ENCODE data around the gene CTR9.
"Not testable (repeated sequence)": the region's sequence is repeated elsewhere in the genome, so short reads cannot be mapped to it uniquely, and the experiment has no call there.

The CTR9 gene

DNA sequence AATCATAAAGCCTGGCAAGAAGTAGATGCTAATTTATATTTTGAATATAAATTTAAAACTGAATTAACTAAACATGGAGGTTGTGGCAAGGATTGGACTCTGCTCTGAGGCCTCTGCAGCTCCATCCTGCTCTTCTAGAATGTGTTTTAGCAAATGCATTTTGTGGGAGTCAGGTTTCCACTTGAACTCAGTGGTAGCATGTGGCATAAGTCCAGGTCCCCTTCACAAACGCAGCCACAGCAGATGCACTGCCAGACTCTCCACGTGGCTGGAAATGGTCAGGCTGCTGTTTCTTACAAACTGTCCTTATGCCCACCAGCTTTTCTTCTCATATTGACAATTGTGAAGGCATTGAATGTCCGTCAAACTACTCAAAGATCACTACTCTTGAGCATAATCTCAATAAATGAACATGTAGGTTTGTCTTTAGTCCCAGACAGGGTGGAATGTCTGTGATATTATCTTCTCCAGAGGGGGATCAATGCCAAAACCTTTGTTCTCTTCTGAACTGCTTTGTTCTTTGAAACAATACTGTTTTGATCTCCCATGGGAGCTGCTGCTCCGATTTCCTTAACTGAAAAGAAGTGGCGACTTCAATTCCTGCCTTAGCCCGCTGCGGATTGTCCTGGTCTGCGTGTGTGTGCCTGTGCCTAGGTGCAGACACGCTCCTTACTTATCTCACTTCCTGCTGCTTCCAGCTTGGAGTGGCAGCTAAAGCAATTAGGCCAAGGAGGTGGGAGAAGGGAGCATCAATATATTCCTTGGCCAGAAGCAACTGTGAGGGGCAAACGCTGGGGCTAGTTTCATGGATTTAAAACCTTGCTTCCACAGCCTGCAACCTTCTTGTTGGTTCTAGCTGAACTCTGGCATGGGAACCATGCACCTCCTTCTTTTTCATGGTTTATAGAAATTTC, 33.4 kb downstream of the CTR9 start:
- no peak for DNase-seq

DNA sequence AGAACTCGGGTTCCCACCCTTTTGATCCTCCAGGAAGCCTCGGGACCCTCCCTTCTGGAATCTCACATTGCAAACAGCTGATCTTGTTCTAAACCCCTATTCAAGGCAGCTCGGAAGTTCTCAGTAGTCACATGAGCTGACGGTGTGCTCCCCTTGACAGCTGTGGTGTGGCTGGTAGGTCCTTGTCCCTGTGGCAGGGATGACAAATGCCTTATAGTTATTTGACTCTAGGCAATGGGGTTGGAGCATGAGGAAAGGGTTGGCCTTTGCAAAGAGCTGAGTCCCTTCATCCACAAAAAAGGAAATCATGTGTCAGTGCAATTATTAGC, 34.1 kb downstream of the CTR9 start:
- DNase-seq: no peak

DNA sequence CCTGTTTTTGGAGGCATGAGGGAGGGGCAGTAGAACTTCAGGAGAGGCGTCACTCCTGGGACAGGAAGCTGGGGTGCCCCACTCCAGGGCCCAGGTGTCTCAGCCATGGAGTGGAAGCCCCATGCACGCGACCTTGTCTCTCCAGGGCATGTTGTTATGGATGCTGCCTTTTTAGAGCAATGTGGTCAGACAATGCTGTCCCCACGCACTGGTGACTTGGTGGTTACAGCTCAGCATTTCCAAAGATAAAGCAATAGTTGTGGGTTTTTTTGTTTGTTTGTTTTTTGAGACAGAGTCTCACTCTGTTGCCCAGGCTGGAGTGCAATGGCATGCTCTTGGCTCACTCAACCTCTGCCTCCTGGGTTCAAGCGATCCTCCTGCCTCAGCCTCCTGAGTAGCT, 35.4 kb downstream of the CTR9 start:
- DNase-seq: no peak

DNA sequence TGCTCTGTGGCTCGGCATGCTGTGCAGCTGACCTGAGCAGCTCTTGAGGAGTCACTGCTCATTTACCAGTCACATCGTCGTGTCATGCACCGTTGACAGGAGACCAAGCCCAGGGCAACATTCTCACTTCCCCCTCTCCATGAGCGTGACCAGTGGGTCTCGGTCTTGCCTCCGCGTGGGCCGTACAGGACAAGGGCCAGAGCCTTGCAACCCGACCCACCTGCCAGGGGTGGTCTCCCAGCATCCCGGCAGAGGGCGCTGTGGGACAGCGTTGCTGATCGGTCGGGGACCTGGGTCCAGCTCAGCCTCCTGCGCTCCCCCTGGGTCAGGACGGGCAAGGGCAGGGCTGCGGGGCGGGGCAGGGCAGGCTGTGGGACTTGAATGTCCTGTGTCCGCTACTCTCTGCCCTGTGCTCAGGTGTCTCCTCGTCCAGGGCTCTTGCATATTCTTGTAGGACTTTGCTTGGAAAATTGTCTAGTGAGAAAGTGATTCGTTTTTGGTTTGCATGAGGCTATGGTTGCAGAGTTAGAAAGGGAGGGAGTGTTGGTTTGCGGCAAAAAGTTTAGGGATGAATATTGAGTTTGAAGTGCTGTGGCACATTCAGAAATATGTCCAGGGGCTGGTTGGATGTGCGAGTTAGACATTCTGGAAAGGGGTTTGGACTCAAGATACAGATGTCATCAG, 41.5 kb downstream of the CTR9 start:
- DNase-seq: peak; percentile 86

DNA sequence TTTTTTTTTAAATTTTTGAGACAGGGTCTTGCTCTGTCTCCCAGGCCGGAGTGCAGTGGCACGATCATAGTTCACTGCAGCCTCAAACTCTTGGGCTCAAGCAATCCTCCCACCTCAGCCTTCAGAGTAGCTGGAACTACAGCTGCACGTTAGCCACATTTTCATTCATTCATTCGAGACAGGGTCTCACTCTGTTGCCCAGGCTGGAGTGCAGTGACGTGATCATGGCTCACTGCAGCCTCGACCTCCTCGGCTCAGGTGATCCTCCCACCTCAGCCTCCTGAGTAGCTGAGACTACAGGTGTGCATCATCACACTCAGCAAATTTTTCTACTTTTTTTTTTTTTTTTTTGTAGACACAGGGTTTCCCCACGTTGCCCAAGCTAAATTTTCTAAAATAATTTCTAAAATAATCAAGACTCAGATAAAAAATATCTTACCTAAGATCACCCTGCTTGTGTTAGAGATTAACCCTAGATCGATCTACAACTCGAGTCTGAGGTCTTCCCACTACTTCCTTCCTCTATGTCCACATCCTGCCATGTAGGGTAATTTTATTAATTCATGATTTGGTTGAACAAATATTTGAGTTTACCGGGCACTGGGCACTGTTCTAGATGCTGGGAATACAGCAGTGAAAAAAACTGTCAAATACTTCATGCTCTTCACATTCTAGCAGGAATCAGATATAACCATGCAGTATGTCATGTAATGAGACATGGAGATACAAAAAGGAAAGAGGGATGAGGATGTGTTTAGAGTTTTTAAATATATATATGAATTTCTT, 42.6 kb downstream of the CTR9 start:
- no peak for DNase-seq

DNA sequence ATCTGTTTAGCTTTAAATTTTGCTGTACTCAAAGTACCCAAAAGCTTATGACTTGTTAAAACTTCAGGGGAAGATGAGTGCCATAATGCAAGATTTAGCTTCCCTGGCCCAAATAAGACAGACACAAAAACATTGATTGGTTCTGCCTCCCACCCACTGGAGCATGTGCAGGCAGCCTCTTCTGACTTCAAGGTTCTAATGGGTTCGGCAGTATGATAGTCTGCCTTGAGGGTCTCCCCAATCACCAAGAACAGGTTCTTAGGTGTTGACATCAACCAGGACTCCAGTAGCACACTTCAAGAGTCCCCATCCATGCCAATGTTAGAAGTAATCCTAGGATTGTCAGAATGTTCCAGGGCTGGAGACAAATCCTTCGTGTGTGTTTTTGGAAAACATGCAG, 45.1 kb downstream of the CTR9 start:
- DNase-seq: no peak

DNA sequence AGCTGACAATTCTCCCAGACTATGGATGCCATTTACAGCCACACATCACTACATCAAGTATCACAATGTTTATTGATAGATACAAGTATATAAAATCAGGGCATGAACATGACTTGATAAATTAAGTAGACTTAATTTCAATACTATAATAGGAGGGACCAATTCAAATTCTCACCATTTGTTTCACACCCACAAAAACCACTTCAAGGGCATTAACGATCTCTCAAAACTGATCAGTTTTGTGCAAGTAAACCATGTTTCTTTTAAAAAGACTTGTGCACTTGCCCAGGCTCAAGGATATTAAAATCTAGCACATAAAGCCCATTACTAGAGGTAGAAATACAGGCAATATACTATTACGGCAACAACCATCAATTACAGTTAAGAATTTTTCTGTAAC, 46.0 kb downstream of the CTR9 start:
- no peak for DNase-seq

DNA sequence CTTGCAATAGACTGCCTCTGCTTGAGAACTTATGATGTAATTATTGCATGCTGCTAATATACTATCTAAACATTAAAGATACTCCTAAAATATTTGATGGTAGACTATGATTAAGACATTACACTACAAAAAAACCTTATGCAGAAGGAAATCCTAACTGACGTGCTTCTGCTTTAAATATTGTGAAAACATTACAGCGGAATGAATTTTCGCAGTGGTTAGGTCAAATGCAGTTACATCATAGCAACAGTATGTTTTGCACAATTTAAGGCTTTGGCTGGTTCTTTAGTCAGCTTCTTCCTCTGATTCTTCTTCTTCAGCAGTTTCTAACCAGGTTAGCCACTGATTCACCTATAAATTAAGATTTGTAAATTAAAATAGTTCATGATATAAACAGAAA, 46.5 kb downstream of the CTR9 start:
- no peak for DNase-seq

DNA sequence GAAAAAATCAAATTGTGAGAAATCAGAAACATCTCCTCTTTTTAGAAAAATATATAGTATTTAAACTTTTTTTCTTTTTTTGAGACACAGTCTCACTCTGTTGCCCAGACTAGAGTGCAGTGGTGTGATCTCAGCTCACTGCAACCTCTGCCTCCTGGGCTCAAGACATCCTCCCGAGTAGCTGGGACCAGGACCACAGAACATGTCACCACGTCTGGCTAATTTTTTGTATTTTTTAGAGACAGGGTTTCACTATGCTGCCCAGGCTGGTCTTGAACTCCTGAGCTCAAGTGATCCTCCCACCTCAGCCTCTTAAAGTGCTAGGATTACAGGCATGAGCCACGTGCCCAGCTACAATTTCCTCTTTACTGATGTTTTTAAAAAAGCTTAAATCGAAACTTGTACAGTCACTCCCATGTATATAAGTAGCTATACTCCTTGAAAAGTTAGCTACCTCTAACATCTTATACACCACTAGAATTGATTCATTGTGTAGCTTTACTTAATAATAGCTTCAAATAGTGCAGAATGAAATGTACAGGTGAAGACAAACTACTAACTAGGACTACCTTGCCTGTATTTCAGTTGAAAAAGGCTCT, 47.4 kb downstream of the CTR9 start:
- DNase-seq: no peak

DNA sequence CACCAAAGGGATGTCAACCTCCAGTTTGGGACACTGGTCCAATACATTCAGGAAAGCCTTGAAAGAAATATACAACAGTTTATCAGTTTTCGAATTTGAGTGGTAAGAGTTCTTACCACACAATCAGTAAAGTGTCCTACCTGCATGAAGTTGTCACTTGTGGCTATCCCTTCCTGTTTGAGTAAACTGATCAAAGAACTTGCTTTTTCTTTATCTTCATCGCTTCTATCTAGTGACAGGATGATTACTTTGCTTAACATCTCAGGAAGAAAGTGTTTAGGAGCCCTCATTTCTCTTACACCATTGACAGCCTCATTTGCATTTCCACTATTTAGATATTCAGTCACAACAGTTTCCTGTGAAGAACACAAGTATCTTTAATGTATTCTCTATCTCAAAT, 49.2 kb downstream of the CTR9 start:
- DNase-seq: no peak

DNA sequence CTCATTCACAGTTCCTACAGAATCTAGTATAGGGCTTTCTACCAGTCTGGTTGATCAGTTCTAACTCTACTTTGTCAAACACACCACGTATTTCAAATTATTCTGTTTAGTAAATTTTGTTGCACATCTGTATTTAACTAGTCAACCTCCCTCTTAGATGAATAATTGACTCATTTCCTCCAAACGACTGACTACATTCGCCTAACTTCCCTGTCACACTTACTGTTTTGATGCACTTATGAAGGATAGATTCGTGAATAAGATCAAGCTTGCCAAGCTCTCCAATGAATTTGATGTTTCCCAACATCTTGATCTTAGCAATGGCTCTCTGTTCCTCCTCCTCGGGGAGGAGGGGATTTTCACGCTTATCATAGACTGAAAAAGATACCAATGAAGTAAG, 52.6 kb downstream of the CTR9 start:
- no peak for DNase-seq

DNA sequence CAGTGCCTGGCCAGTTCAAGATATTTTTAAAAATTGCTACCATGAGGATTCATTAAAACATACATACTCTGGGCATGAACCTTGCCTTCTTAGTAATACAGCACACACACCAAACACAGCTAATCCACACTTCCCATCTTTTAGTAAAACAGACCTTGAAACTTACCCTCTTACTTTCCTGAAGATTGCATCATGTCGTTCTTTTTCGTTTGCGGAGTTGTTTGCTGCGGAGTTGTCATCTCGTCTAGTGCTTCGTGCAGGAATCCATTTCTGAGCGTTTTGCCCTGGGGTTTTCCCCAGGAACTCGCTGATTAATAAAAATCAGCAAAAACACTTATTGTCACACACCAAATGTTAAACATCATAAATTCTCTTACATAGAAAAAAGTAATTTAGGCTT, 54.7 kb downstream of the CTR9 start:
- no peak for DNase-seq

DNA sequence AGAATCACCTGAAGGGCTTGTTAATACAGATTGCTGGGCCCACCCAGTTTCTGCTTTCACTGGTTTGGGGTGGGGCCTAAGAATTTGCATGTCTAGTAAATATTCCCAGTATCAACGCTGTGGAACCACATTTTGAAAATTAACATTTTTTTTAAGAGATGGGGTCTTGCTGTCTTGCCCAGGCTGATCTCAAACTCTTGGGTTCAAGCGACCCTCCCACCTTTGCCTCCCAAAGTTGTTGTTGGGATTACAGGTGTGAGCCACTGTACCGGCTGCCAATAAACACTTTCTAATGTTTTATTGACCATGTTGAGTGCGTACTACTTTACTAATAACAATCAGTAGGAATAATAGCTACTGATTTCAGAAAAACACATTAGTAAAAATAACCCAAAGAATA, 55.2 kb downstream of the CTR9 start:
- DNase-seq: no peak

DNA sequence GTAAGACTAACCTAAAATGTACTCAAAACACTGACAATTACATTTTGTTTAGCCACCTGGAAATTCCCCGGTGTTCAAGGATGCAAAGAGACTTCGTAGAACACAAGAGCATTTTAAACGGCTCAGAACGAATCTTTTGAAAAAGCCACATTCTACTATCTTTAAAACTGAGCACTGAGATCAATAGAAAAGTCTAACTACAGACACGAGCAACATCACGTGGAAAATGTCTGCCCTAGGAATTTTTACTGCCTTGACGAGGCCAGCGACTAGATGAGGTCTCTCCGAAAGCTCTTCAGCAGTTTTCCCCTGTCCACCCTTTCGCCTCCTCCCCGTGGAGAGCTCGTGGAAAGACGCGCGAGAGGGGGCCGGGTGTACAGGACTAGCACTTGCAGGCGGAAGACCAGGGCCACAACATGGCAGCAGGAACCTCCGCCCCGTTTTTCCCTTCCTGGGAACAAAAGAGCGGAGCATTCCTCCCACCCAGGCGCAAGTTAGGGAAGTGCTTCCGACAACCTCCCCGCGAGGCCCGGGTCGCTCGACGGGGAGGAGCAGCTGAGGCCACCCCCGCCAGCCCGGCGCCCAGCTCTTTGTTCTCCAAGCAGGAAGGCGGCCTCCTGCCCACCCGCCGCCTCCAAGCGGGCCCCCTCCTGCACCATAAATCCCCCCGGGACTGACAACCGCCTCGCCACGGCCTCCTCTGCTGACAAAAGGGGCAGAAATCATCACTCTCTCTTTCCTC, 56.6 kb downstream of the CTR9 start:
- peak; percentile 50 for DNase-seq

DNA sequence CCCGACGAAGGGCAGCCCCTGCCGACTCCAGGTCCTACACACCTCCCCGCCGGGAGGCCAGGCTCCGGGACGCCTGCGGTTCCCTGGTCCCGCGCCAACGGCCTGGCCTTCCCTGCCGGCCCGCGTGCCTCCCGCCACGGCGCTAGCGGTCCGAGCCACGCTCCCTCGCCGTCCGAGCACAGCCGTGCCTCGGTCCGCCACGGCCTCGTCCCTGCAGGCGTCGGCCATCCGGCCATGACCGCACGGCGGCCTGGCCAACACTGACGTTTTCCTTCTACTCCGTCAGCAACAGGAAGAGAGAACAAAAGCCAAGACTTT, 57.1 kb downstream of the CTR9 start:
- DNase-seq: no peak

DNA sequence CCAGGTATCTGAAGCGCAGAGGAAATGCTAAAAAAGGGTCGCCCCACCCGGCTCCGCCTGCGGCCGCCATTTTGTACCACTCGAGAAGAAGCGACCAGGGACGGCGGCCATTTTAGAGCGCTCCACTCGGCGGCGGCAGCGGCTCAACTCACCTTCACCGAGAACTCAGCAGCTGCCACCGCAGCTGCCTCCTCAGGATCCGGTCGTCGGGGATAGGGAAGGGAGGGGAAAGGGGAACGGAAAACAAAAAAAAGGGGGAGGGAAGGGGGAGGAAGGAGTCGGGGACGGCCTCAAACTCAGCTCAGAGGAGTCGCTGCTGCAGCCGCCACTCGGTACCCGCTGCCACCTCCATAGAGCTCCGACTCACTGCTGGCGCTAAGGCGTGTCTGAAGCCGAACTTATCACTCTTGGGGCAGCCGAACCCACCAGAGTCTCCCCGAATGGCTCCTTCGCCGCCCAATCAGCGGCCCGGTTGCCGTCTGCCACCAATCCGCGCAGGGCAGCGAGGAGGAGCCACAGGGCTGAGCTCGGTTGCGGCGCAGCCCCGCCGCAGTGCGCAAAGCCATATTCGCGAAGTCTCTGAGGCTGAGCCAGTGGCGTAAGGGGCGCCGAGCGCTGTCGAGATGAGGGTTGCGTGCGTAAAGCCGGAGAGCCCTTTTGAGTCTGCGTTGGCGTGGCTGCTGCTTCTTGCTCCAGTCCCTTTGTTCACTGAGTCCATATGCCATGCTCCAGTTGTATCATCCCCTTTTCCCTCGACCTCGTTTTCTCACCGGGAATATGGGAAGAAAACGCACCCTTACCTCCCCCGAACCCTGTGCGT, 57.7 kb downstream of the CTR9 start, which contains the start of gene EIF4G2:
EIF4G2 (minus strand) TSS at position 374 of the 820 bp plus-strand sequence.
- DNase-seq: peak; percentile 98

DNA sequence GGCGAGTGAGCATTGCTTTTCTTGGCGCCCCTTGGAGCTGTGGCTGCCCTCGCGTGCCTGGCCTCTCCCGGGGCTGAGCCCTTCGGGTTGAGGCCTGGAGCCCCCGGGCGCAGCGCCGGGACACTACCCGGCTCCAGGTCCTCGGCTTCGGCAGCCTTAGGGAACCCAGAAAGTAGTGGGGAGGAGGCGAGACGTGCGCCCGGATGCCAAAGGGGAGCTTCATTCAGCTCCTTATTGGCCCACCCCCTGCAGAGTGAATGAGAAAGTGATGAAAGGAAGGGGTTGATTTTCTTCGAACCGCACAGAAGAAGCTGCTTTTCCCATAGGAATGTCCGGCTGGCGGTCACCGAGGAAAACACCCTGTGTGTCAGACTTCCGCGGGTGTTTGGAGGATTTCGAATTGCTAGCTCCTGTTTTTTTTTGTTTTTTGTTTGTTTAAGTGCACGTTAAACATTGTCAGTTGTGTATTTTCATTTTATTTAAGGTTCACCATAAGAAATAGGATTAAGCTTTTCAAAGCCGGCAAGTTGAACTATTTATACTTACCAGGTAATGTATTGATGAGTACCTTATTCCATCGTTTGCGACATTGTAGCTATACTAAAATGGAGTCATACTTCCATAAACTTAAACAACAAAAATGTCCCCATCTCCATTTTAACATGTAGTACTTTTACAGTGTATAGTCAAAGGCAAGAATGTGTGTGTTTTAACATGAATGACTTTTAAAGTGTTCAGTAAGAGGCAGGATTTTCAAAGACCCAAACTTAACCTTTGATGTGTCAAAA, 58.5 kb downstream of the CTR9 start:
- peak; percentile 56 for DNase-seq

DNA sequence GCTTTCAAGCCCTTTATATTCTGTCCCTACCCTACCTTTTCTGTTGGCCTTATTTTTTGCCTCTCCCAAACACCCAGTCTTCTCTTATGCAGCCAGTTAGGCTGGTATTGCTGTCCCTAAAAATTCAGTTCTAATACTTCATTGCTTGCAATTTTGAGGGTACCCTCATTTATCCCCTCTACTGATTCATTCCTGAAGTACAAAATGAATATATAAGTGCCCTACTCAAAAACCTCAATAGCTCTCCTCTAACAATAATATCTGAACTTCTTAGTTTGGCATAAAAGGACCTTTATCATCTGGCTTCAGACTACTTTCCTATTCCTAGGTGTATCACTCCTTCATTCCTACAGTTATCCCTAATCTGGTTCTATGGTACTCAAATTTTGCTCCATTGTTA, 62.9 kb downstream of the CTR9 start:
- no peak for DNase-seq

DNA sequence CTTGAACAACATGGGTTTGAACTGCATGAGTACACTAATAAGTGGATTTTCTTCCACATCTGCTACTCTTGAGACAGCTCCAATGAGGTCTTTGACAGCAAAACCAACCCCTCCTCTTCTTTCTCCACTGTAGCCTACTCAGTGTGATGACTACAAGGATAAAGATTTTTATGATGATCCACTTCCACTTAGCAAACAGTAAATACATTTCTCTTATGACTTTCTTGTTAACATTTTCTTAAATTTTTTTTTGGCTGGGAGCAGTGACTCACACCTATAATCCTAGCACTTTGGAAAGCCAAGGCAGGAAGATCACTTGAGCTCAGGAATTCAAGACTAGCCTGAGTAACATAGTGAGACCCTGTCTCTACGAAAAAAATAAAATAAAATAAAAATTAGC, 67.5 kb downstream of the CTR9 start:
- DNase-seq: no peak

DNA sequence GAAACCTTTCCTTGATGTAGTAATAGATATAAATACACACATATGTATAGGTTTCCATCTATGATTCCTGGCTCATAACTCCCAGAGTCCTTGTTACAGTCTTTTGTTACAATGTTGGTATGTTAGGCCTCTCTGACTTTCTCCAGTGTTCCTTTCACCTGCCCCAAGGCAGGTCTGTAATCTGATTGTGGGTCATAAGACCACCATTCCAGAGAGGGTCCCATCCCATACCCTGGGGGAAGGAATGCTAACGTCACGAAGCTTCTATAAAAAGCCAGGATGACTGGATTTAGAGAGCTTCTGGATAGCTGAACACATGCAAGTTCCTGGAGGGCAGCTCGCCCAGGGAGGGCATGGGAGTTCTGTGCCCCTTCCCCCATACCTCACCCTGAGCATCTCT, 71.4 kb downstream of the CTR9 start:
- not testable (repeated sequence) for DNase-seq

DNA sequence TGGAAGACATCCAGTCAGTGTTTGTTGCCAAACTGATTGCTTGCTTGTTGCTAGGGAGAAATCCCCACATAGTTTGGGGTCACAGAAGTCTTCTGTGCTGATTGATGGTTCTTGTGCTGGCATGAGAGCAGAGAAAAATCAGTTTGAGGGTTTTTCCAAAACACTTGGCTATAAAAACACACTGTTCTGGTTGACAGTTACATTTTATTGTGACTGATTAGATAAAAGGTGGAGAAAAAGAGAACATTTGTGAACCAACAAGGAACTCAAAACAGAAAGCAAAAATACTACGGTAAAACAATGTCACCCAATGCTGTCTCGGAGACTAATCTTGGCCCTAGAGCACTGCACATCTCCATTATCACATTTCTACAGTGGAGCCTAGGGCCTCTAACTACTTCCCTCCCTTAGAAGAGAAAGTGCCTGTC, 72.1 kb downstream of the CTR9 start:
- no peak for DNase-seq

All from stimulated activated CD4-positive, alpha-beta T cell treated with anti-CD3 and anti-CD28 coated beads, Interleukin-4, amount 100 ng/mL, for 24 hours (primary cell).